B cell (primary cell): ENCODE data around the gene SAMD4B. TPM values are rescaled to one million over a fixed set of nuclear protein-coding genes. Genes with fewer than 3 reads are reported as not detected.

Source experiments
- ATAC-seq: fragments of 200-7000 bp; cut with Tn5 transposase; one replicate; pipeline ENCODE4 v1.10.0; 2021; ENCODE audit warnings: low read depth, mild to moderate bottlenecking, moderate number of reproducible peaks, moderate library complexity
- CTCF ChIA-PET: fragments of 350-600 bp; sonication (Branson Sonifier 250); formaldehyde crosslinking; loops from one replicate; lab custom pipeline; 2021; ENCODE audit warnings: antibody characterized with exemption, inconsistent platforms; lab: Charles Lee
- POLR2A ChIA-PET: fragments of 350-600 bp; sonication (Branson Sonifier 250); formaldehyde crosslinking; loops from one replicate; lab custom pipeline; 2021; ENCODE audit warnings: antibody characterized with exemption; lab: Charles Lee
- DNase-seq: peaks from one replicate; pipeline ENCODE4 v3.0.0; 2013
- H2AFZ ChIP-seq: 2 replicates; pipeline ENCODE4 v1.6.1; 2012; ENCODE audit warnings: mild to moderate bottlenecking, low read depth, low read length; ENCODE audit not compliant: insufficient read depth, poor library complexity, severe bottlenecking
- H3K27ac ChIP-seq, 2 donors: 1 replicate in 1 of 2; 2 replicates in 1 of 2; pipeline ENCODE4 v1.5.1; 2012 to 2013; ENCODE audit warnings: low read length in 2 of 2, mild to moderate bottlenecking in 2 of 2, moderate library complexity in 1 of 2
- H3K27me3 ChIP-seq, 4 experiments: fragments of 200-600 bp in 1 of 4; sonication (generic) in 1 of 4; replicated peaks in 1 of 4; 1 replicate in 2 of 4; 2 replicates in 2 of 4; pipeline versions ENCODE4 v1.6.1 to v1.7.0; 2013 to 2016; ENCODE audit warnings: low read length in 3 of 4, mild to moderate bottlenecking in 2 of 4, mixed read lengths in 1 of 4, moderate library complexity in 1 of 4; ENCODE audit not compliant: insufficient read depth in 4 of 4, control insufficient read depth in 3 of 4; ENCODE audit errors: control extremely low read depth in 1 of 4
- H3K36me3 ChIP-seq, 2 experiments: replicated peaks in 1 of 2; 1 replicate in 1 of 2; 2 replicates in 1 of 2; pipeline versions ENCODE4 v1.6.1 to v1.7.1; 2013; ENCODE audit warnings: low read length in 1 of 2; ENCODE audit not compliant: insufficient read depth in 2 of 2, control insufficient read depth in 1 of 2; ENCODE audit errors: control extremely low read depth in 1 of 2, extremely low read depth in 1 of 2
- H3K4me1 ChIP-seq, 2 donors: fragments of 200-600 bp in 1 of 2; sonication (generic) in 1 of 2; 1 replicate in 1 of 2; 2 replicates in 1 of 2; pipeline versions ENCODE4 v1.5.1 to v1.6.1; 2013 to 2017; ENCODE audit warnings: low read length in 2 of 2; ENCODE audit not compliant: control insufficient read depth in 2 of 2, insufficient read depth in 2 of 2
- H3K4me2 ChIP-seq: replicated peaks from 2 replicates; pipeline ENCODE3; 2012; ENCODE audit warnings: mild to moderate bottlenecking, low read depth, low read length; ENCODE audit not compliant: poor library complexity, severe bottlenecking
- H3K4me3 ChIP-seq, 5 experiments: fragments of 200-600 bp in 1 of 5; sonication (generic) in 1 of 5; 1 replicate in 3 of 5; 2 replicates in 2 of 5; pipeline versions ENCODE4 v1.5.1 to v1.7.0; 2011 to 2016; ENCODE audit warnings: low read length in 4 of 5, mild to moderate bottlenecking in 4 of 5, low read depth in 2 of 5, control low read depth in 1 of 5, moderate library complexity in 1 of 5; ENCODE audit not compliant: insufficient read depth in 1 of 5; ENCODE audit errors: control extremely low read depth in 1 of 5, extremely low read depth in 1 of 5
- H3K79me2 ChIP-seq: fragments of 200-600 bp; sonication (generic); one replicate; pipeline ENCODE4 v1.6.0; 2016; ENCODE audit warnings: low read length; ENCODE audit not compliant: control insufficient read depth, insufficient read depth
- H3K9ac ChIP-seq: fragments of 200-600 bp; sonication (generic); 2 replicates; pipeline ENCODE4 v1.6.1; 2017; ENCODE audit warnings: mild to moderate bottlenecking, low read length, moderate library complexity
- H3K9me3 ChIP-seq, 3 donors: one replicate each; pipeline versions ENCODE4 v1.6.1 to v1.7.1; 2013; ENCODE audit warnings: low read length in 2 of 3; ENCODE audit not compliant: control insufficient read depth in 2 of 3, insufficient read depth in 1 of 3; ENCODE audit errors: control extremely low read depth in 1 of 3
- H4K20me1 ChIP-seq: 2 replicates; pipeline ENCODE4 v1.6.0; 2012; ENCODE audit warnings: mild to moderate bottlenecking, low read length; ENCODE audit not compliant: insufficient read depth, control insufficient read depth, poor library complexity, severe bottlenecking
- H3K27ac Mint-ChIP-seq: one replicate; pipeline ENCODE4 v1.8.0; 2021; ENCODE audit warnings: mixed read lengths
- H3K27me3 Mint-ChIP-seq: one replicate; pipeline ENCODE4 v1.8.0; 2021; ENCODE audit warnings: mixed read lengths
- H3K4me1 Mint-ChIP-seq: one replicate; pipeline ENCODE4 v1.8.0; 2021; ENCODE audit warnings: mixed read lengths
- H3K4me3 Mint-ChIP-seq: one replicate; pipeline ENCODE4 v1.8.0; 2021; ENCODE audit warnings: mixed read lengths
- H3K9me3 Mint-ChIP-seq: one replicate; pipeline ENCODE4 v1.8.0; 2022; ENCODE audit warnings: mixed read lengths; ENCODE audit not compliant: insufficient read depth
- WGBS: methylation state at CpG from one replicate; pipeline ENCODE4 v1.1.5; 2013; ENCODE audit warnings: missing lambda C conversion rate; ENCODE audit not compliant: insufficient coverage; 5-methylcytosine and 5-hydroxymethylcytosine counted together
- intact Hi-C: fragments of 100-400 bp; cut with micrococcal nuclease; formaldehyde crosslinking; loops from one replicate; pipeline ENCODE4 v1.10.0; 2022
- polyA plus RNA-seq: library from polyadenylated mRNA; depleted of rRNA; stranded (reverse); fragments of >200 nt; gene quantifications from 2 replicates; pipeline ENCODE4 v1.2.3, GENCODE V29; 2012
- total RNA-seq, 2 donors: library from RNA; stranded (reverse); fragments of 120-200 nt in 1 of 2; gene quantifications; 1 replicate in 1 of 2; 2 replicates in 1 of 2; pipeline versions ENCODE4 v1.2.3 to v1.2.4, GENCODE V29; 2013 to 2022
- TF ChIP-seq, protein P1 (sequence below): fragments of 200-600 bp; IDR thresholded peaks from one replicate; pipeline ENCODE4 v1.8.0; 2022; ENCODE audit warnings: antibody characterized with exemption, mild to moderate bottlenecking

The SAMD4B gene
- total and polyA plus RNA-seq, 2 donors (not counting 1 experiment from before 2014, with no cell fraction given) = 87.3 to 90.0 TPM

DNA sequence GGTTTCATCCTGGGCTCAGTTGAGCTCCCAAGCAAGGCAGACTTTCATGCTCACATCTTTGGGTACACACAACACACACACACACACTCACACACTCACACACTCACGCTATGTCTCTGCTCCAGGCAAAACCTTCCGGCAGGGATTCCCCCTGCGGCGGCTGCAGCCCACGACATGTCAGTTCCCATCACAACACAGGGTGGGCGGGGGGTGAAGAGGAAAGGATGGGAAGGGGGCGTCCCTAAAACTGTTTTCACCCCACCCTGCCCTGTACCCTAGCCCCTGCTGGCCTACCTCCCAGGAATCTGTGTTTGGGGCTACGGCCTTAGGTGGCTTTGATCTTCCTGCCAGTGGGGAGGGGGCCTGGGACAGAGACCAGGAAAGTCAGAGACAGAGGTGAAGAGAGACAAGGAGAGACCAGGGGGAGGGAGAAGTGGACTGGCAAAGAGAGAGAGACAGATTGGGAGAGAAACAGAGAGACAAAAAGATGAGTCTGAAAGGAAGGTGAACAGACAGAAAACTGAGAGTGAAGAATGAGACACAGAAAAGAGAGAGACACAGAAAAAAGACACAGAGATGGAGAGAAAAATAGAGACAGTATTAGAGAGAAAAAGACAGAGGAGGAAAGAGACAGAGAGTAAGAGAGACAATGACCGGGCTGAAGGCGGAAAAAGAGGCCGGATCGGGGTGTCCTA lies 25.4 kb upstream of the SAMD4B start:
- H3K4me3 Mint-ChIP-seq = no peak overlapping the region

GRCh38 chr19:39317476-39317875 lies 24.7 kb upstream of the SAMD4B start:
- peaks cover 5% of the 10 kb centered on the region for H4K20me1 ChIP-seq
- Mint-ChIP-seq H3K4me3 (no peak overlapping the region), H3K4me1 (peaks cover 23% of the 10 kb centered on the region), H3K27me3 (peaks cover 8% of the 10 kb centered on the region), H3K27ac (no peak overlapping the region), H3K9me3 (no peaks in the 10 kb centered on the region)
- peaks cover 0 to 11% of the 10 kb centered on the region in 2 experiments for H3K36me3 ChIP-seq
- no peak overlapping the region for H3K27ac ChIP-seq
- no peak overlapping the region for H2AFZ ChIP-seq
- DNase-seq (no peak), ATAC-seq (no peak)
- ChIA-PET POLR2A (no interaction called here), CTCF (interaction anchor here (0.9 kb wide), 1 partner anchor 9 kb away, joined by 3 read pairs; no protein-coding TSS in a partner anchor)
- intact Hi-C loops = no loop called here
- H3K4me2 ChIP-seq = no peak overlapping the region
- peaks cover 0 to 6% (median 0%) of the 10 kb centered on the region in 4 experiments for H3K27me3 ChIP-seq
- TF ChIP-seq, protein P1, sequence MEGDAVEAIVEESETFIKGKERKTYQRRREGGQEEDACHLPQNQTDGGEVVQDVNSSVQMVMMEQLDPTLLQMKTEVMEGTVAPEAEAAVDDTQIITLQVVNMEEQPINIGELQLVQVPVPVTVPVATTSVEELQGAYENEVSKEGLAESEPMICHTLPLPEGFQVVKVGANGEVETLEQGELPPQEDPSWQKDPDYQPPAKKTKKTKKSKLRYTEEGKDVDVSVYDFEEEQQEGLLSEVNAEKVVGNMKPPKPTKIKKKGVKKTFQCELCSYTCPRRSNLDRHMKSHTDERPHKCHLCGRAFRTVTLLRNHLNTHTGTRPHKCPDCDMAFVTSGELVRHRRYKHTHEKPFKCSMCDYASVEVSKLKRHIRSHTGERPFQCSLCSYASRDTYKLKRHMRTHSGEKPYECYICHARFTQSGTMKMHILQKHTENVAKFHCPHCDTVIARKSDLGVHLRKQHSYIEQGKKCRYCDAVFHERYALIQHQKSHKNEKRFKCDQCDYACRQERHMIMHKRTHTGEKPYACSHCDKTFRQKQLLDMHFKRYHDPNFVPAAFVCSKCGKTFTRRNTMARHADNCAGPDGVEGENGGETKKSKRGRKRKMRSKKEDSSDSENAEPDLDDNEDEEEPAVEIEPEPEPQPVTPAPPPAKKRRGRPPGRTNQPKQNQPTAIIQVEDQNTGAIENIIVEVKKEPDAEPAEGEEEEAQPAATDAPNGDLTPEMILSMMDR = no peak
- no peak overlapping the region for H3K4me3 ChIP-seq
- H3K79me2 ChIP-seq = no peaks in the 10 kb centered on the region
- peaks cover 8 to 13% of the 10 kb centered on the region in 2 donors for H3K4me1 ChIP-seq
- H3K9me3 ChIP-seq = no peaks in the 10 kb centered on the region
- WGBS = no CpG with 5 or more reads among the region's 4 CpGs
- H3K9ac ChIP-seq = no peak overlapping the region

More for the DNA sequence above, 25.4 kb upstream of the SAMD4B start:
- H3K4me1 Mint-ChIP-seq = peaks cover 20% of the 10 kb centered on the region
- H3K27me3 Mint-ChIP-seq = peaks cover 8% of the 10 kb centered on the region
- 96% methylated on average over 4 of the region's 12 CpGs for WGBS
- ChIA-PET CTCF (interaction anchor here (0.9 kb wide), 1 partner anchor 10 kb away, joined by 3 read pairs; no protein-coding TSS in a partner anchor), POLR2A (no interaction called here)
- no peak overlapping the region for H3K27ac Mint-ChIP-seq
- intact Hi-C loops = no loop called here
- no peak overlapping the region for H3K4me3 ChIP-seq
- no peak overlapping the region for H2AFZ ChIP-seq
- H4K20me1 ChIP-seq = peaks cover 5% of the 10 kb centered on the region
- H3K9me3 ChIP-seq = no peaks in the 10 kb centered on the region
- H3K36me3 ChIP-seq = peaks cover 0 to 14% of the 10 kb centered on the region in 2 experiments
- H3K9ac ChIP-seq = no peak overlapping the region
- no peaks in the 10 kb centered on the region for H3K79me2 ChIP-seq
- H3K9me3 Mint-ChIP-seq = no peaks in the 10 kb centered on the region
- no peak for DNase-seq
- no peak overlapping the region for H3K27ac ChIP-seq
- no peak overlapping the region for H3K4me2 ChIP-seq
- H3K27me3 ChIP-seq = peaks cover 0 to 6% (median 0%) of the 10 kb centered on the region in 4 experiments
- TF ChIP-seq, protein P1 = no peak
- peaks cover 8 to 13% of the 10 kb centered on the region in 2 donors for H3K4me1 ChIP-seq
- ATAC-seq = no peak
